ENCODE data around the gene PCSK2. TPM values are rescaled to one million over a fixed set of nuclear protein-coding genes. Genes with fewer than 3 reads are reported as not detected.

PCSK2 gene
- total RNA-seq, 2 experiments from 2014 or later: not detected

DNA sequence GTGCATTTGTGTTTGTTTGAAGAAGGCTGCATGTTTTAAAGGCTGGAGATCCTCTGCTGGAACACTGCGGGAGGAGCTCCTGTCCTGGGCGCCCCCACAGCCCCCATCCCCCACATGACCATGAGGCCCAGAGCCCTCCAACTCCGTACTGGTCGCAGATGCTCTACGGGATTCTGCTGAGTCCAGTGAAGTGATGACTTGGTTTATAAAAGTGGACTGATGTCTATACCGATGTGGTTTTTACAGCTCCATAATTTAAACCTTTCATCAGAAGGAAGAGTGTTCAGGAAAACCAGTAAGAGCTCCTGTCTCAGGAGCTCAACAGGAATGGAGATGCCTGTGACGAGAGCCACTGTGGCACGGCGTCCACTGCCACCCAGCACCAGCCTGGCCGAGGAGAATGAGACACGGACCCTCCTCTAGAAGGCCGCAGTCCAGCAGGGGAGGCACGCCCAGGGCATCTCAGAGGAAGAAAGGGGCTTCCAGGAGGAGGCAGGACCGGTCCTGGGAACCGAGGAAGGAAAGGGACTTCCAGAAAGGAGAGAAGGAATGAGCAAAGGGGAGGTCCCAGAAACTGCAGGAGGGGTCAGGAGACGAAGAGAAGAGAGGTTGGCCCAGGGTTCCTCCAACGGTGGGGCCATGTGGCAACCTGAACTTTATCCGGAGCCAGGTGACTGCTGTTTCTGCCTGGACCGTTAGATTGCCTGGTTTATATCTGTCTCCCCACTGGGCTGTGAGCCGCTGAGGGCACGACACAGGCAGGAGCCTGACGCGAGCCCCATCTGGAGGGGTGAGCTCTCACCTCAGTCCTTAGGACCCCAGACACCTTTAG lies 277.4 kb downstream of the PCSK2 start:
- H3K27ac ChIP-seq (ENCODE audit: low read depth, low read length, poor library complexity, severe bottlenecking): no peak overlapping the region

DNA sequence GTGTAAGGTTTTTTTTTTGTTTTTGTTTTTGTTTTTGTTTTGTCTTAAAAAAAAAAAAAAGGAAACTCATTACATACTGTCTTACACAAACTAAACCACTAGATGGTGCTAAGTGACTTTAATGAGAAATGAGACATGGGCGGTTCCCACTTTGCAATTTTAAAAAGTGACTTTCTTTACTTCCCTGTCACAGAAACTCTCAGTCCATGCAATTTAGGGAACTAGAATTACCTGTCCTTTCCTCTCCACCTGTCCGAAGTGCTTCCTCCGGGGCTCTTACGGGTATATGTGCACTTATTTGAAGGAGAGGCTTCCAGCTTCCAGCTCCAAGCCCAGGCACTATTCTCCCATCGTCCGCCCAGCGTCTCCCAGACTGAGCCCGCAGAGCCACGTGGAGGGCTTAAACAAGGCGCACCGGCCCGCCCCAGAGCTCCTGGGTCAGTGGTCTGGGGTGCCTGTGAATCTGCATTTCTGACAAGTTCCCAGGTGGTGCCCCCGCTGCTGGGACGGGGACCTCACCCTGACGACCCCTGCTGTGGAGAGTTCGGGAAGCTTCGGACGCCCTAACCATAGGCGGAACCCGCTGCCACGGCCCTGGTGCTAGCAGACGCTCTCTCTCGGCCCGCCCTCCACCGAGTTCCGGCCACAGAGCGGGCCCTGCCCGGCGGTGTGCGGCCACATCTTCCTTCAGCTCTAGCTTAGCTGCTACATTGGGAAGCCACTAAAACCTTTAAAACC lies 278.2 kb downstream of the PCSK2 start:
- Histone ChIP-seq H3K79me2 (ENCODE audit: insufficient read depth, low read depth, low read length) (no peaks in the 10 kb centered on the region), H3K9me3 (ENCODE audit: low read length) (no peaks in the 10 kb centered on the region), H3K27ac (ENCODE audit: low read depth, low read length, poor library complexity, severe bottlenecking) (no peak overlapping the region), H3K4me1 (ENCODE audit: insufficient read depth, low read length, poor library complexity, severe bottlenecking) (peaks cover 13% of the 10 kb centered on the region), H3K4me3 (ENCODE audit: low read depth, low read length, poor library complexity, severe bottlenecking) (peak overlapping the region; percentile 60), H4K20me1 (ENCODE audit: insufficient read depth, low read length) (no peaks in the 10 kb centered on the region), H3K9me2 (ENCODE audit: insufficient read depth, low read length) (no peaks in the 10 kb centered on the region), H2AFZ (ENCODE audit: low read length) (peak overlapping the region; percentile 98), H3K36me3 (ENCODE audit: insufficient read depth, low read length) (no peaks in the 10 kb centered on the region), H3K4me2 (ENCODE audit: low read length) (peak overlapping the region; percentile 87)
- CTCF ChIA-PET (ENCODE audit: unreplicated experiment): interaction anchor here (0.5 kb wide), 2 partner anchors 535 to 1523 kb away, joined by 3 to 4 read pairs; no protein-coding TSS in a partner anchor
- TF ChIP-seq, protein P1, sequence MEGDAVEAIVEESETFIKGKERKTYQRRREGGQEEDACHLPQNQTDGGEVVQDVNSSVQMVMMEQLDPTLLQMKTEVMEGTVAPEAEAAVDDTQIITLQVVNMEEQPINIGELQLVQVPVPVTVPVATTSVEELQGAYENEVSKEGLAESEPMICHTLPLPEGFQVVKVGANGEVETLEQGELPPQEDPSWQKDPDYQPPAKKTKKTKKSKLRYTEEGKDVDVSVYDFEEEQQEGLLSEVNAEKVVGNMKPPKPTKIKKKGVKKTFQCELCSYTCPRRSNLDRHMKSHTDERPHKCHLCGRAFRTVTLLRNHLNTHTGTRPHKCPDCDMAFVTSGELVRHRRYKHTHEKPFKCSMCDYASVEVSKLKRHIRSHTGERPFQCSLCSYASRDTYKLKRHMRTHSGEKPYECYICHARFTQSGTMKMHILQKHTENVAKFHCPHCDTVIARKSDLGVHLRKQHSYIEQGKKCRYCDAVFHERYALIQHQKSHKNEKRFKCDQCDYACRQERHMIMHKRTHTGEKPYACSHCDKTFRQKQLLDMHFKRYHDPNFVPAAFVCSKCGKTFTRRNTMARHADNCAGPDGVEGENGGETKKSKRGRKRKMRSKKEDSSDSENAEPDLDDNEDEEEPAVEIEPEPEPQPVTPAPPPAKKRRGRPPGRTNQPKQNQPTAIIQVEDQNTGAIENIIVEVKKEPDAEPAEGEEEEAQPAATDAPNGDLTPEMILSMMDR (conservative IDR thresholded peaks at IDR 0.05; ENCODE audit: low read length): peak; percentile 90
- TF ChIP-seq EZH2phosphoT487 (IDR thresholded peaks at IDR 0.05; ENCODE audit: borderline replicate concordance, low read depth, low read length): no peak
- DNase-seq (ENCODE audit: low spot score): peak; percentile 79
- POLR2A ChIA-PET: interaction anchor here (0.8 to 1.0 kb wide), 2 partner anchors 65 to 144 kb away, joined by 3 read pairs; partner anchors contain the start of gene DSTN
- no TSS peak for BruUV-seq (replicated peaks)
- intact Hi-C loops (cut with micrococcal nuclease; ENCODE audit: unreplicated experiment): loop anchor here (1.0 to 10.0 kb wide), 7 partner anchors 112 to 772 kb away; partner anchors contain the start of genes KAT14 and PET117

More for the DNA sequence above, 277.4 kb downstream of the PCSK2 start:
- Histone ChIP-seq H3K9me3 (ENCODE audit: low read length) (no peaks in the 10 kb centered on the region), H3K4me1 (ENCODE audit: insufficient read depth, low read length, poor library complexity, severe bottlenecking) (peaks cover 13% of the 10 kb centered on the region), H3K36me3 (ENCODE audit: insufficient read depth, low read length) (no peaks in the 10 kb centered on the region), H3K9me2 (ENCODE audit: insufficient read depth, low read length) (no peaks in the 10 kb centered on the region), H3K4me2 (ENCODE audit: low read length) (peak overlapping the region; percentile 87), H4K20me1 (ENCODE audit: insufficient read depth, low read length) (no peaks in the 10 kb centered on the region), H3K79me2 (ENCODE audit: insufficient read depth, low read depth, low read length) (no peaks in the 10 kb centered on the region), H2AFZ (ENCODE audit: low read length) (no peak overlapping the region), H3K4me3 (ENCODE audit: low read depth, low read length, poor library complexity, severe bottlenecking) (no peak overlapping the region)
- CTCF ChIA-PET (ENCODE audit: unreplicated experiment): interaction anchor here (0.6 kb wide), 1 partner anchor 319 kb away, joined by 5 read pairs; no protein-coding TSS in a partner anchor
- intact Hi-C loops (cut with micrococcal nuclease; ENCODE audit: unreplicated experiment): loop anchor here (1.0 to 10.0 kb wide), 5 partner anchors 113 to 773 kb away; partner anchors contain the start of genes KAT14 and PET117
- no peak for DNase-seq (ENCODE audit: low spot score)
- no peak for TF ChIP-seq EZH2phosphoT487 (IDR thresholded peaks at IDR 0.05; ENCODE audit: borderline replicate concordance, low read depth, low read length)
- TF ChIP-seq, protein P1 (conservative IDR thresholded peaks at IDR 0.05; ENCODE audit: low read length): no peak
- no TSS peak for BruUV-seq (replicated peaks)
- POLR2A ChIA-PET: interaction anchor here (0.6 kb wide), 1 partner anchor 66 kb away, joined by 3 read pairs; the partner anchor contains the start of gene DSTN
